ENCODE results near the gene TCF3.

DNA sequence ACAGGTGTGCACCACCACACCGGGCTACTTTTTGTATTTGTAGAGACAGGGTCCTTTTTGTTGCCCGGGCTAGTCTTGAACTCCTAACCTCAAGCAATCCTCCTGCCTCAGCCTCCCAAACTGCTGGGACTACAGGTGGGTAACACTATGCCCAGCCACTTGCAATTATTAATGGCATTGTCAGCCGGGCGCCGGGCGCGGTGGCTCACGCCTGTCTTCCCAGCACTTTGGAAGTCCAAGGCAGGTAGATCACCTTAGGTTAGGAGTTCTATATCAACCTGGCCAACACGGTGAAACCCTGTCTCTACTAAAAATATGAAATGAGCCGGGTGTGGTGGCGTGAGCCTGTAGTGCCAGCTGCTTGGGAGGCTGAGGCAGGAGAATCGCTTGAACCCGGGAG is 81.6 kb downstream of the TCF3 start:
- TF ChIP-seq, protein P1, sequence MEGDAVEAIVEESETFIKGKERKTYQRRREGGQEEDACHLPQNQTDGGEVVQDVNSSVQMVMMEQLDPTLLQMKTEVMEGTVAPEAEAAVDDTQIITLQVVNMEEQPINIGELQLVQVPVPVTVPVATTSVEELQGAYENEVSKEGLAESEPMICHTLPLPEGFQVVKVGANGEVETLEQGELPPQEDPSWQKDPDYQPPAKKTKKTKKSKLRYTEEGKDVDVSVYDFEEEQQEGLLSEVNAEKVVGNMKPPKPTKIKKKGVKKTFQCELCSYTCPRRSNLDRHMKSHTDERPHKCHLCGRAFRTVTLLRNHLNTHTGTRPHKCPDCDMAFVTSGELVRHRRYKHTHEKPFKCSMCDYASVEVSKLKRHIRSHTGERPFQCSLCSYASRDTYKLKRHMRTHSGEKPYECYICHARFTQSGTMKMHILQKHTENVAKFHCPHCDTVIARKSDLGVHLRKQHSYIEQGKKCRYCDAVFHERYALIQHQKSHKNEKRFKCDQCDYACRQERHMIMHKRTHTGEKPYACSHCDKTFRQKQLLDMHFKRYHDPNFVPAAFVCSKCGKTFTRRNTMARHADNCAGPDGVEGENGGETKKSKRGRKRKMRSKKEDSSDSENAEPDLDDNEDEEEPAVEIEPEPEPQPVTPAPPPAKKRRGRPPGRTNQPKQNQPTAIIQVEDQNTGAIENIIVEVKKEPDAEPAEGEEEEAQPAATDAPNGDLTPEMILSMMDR (conservative IDR thresholded peaks at IDR 0.05 in 1 of 2, IDR thresholded peaks at IDR 0.05 in 1 of 2; ENCODE audit: low read depth in 1 of 2, low read length in 2 of 2) = no peak
- no peak for TF ChIP-seq EZH2 (IDR thresholded peaks at IDR 0.05; ENCODE audit: low read length, missing control alignments)
